COR-L47 (cell line): ENCODE results near the gene OXA1L.
"Not testable (repeated sequence)": the region's sequence is repeated elsewhere in the genome, so short reads cannot be mapped to it uniquely, and the experiment has no call there.

ENCODE experiments used
- DNase-seq: peaks from one replicate; lab custom pipeline; 2025; lab: John Stamatoyannopoulos, UW

Gene OXA1L

GRCh38 chr14:22766457-22767322, at the start of gene OXA1L:
Gene OXA1L, plus strand, starts transcription at chr14:22766688. Its CDS starts 14 bp downstream, at chr14:22766702.
- DNase-seq, result peak; percentile 98

- DNase-seq, result no peak
Measured at GRCh38 chr14:22718091-22718490, 48.4 kb upstream of the OXA1L start.

GRCh38 chr14:22721213-22721612, 45.3 kb upstream of the OXA1L start:
- no peak for DNase-seq

GRCh38 chr14:22723815-22724214, 42.7 kb upstream of the OXA1L start:
- DNase-seq, result no peak

- DNase-seq, result not testable (repeated sequence)
Measured at GRCh38 chr14:22724847-22725246, 41.6 kb upstream of the OXA1L start.

GRCh38 chr14:22725374-22725773, 41.1 kb upstream of the OXA1L start:
- not testable (repeated sequence) for DNase-seq

- DNase-seq, result no peak
Measured at GRCh38 chr14:22726012-22726411, 40.5 kb upstream of the OXA1L start.

GRCh38 chr14:22732062-22732461, 34.4 kb upstream of the OXA1L start:
- DNase-seq, result not testable (repeated sequence)

GRCh38 chr14:22733829-22734228, 32.7 kb upstream of the OXA1L start:
- no peak for DNase-seq

- no peak for DNase-seq
Measured at GRCh38 chr14:22735096-22735495, 31.4 kb upstream of the OXA1L start.

- not testable (repeated sequence) for DNase-seq
Measured at GRCh38 chr14:22736384-22736783, 30.1 kb upstream of the OXA1L start.

- no peak for DNase-seq
Measured at GRCh38 chr14:22737052-22737451, 29.4 kb upstream of the OXA1L start.

GRCh38 chr14:22739423-22739822, 27.1 kb upstream of the OXA1L start:
- no peak for DNase-seq

- no peak for DNase-seq
Measured at GRCh38 chr14:22740020-22740419, 26.5 kb upstream of the OXA1L start.

- DNase-seq, result no peak
Measured at GRCh38 chr14:22747769-22748168, 18.7 kb upstream of the OXA1L start.

GRCh38 chr14:22748206-22748605, 18.3 kb upstream of the OXA1L start:
- DNase-seq, result no peak

- DNase-seq, result no peak
Measured at GRCh38 chr14:22748631-22749068, 17.8 kb upstream of the OXA1L start.

GRCh38 chr14:22752422-22752821, 14.1 kb upstream of the OXA1L start:
- no peak for DNase-seq

- no peak for DNase-seq
Measured at GRCh38 chr14:22753586-22753985, 12.9 kb upstream of the OXA1L start.

GRCh38 chr14:22757972-22758650, 8.4 kb upstream of the OXA1L start:
- DNase-seq, result not testable (repeated sequence)

GRCh38 chr14:22761734-22762133, 4.8 kb upstream of the OXA1L start:
- DNase-seq, result no peak

- DNase-seq, result no peak
Measured at GRCh38 chr14:22764382-22764781, 2.1 kb upstream of the OXA1L start.

GRCh38 chr14:22767323-22767589, 768 bp downstream of the OXA1L start:
- no peak for DNase-seq
